ENCODE results near the gene MSMB. TPM values are rescaled to one million over a fixed set of nuclear protein-coding genes. Genes with fewer than 3 reads are reported as not detected.
A peak's percentile ranks its signal among the peaks of the same experiment; 100 is the strongest.
"Not testable (repeated sequence)": the region's sequence is repeated elsewhere in the genome, so short reads cannot be mapped to it uniquely, and the experiment has no call there.

MSMB gene
- polyA plus RNA-seq, 1 donor from 2014 or later: not detected

DNA sequence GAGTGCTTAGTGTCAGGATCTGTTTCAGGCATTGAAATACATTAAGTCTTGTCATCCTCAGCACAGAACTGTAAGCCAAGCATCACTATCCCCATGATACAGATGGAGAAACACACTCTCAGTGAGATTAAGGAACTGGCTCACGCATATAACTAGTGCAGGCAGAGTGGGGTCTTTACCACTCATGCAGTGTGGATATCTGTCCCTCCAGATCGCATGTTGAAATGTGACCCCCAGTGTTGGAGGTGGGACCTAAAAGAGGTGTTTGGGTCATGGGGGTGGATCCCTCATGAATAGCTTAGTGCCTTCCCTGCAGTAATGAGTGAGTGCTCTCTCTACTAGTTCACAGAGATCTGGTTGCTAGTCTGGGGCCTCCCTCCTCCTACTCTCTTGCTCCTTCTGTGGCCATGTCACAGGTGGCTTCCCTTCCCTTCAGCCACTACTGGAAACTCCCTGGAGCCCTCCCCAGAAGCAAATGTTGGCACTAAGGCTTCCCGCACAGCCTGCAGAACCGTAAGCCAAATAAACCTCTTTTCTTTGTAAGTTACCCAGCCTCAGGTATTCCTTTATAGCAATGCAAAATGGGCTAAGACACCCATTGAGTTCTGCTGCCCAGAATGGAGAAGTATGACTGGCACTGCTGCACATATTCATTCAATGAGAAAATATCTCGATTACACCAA, 31.8 kb upstream of the MSMB start:
- no peaks in the 10 kb centered on the region for H3K9me3 Mint-ChIP-seq
- no peak overlapping the region for H3K4me3 Mint-ChIP-seq
- no peaks in the 10 kb centered on the region for H3K27me3 Mint-ChIP-seq
- H3K27ac Mint-ChIP-seq: peak overlapping the region in 1 of 3 donors; percentile 31
- peaks cover 4 to 12% (median 5%) of the 10 kb centered on the region in 3 donors for H3K4me1 Mint-ChIP-seq
- peaks cover 2% of the 10 kb centered on the region for H3K36me3 Mint-ChIP-seq

DNA sequence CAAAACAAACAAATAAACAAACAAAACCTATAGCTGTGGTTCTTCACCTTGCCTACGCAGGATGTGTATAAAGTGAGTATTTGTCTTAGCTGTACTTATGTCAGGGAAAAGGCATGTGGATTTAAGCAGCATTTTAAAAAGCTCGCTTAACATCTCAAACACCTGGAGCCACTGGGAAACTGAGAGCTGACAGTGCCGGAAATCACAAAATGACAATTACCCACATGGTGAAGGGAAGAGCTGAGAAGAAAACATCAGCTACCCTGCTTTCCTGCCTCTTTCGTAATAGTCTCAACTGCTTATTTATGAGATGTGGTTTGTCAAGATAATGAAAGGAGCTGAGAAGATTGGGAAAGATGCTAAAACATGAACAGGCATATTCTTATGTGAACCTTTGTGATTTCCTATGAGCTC, 31.1 kb upstream of the MSMB start:
- Mint-ChIP-seq H3K9me3 (peaks cover 0 to under 1% (median 0%) of the 10 kb centered on the region in 3 donors), H3K4me1 (peaks cover 4 to 12% (median 5%) of the 10 kb centered on the region in 3 donors), H3K27ac (no peak overlapping the region), H3K27me3 (no peaks in the 10 kb centered on the region), H3K4me3 (no peak overlapping the region), H3K36me3 (peaks cover 2% of the 10 kb centered on the region)

DNA sequence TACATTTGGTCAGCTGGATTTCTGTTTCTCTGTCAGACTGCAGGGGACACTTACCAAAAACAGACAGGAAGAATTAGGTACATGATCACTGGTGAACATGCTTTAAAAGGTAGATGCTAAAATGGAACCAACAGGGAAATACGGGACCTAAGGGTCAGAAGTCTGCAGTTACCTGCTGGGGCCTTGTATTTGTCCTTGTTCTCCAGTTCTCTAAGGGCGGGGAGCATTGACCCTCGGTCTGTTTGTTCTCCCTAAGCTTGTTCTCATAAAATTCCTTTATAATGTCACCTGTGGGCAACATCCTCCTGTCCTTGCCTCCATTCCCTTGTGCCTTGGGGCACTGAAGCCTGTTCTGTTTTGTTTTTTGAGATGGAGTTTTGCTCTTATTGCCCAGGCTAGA, 29.8 kb upstream of the MSMB start:
- Mint-ChIP-seq H3K36me3 (peaks cover 4% of the 10 kb centered on the region), H3K27me3 (peaks cover 2% of the 10 kb centered on the region), H3K4me1 (peaks cover 4 to 9% (median 9%) of the 10 kb centered on the region in 3 donors), H3K4me3 (no peak overlapping the region), H3K9me3 (peaks cover 0 to 4% (median 0%) of the 10 kb centered on the region in 3 donors), H3K27ac (no peak overlapping the region)

DNA sequence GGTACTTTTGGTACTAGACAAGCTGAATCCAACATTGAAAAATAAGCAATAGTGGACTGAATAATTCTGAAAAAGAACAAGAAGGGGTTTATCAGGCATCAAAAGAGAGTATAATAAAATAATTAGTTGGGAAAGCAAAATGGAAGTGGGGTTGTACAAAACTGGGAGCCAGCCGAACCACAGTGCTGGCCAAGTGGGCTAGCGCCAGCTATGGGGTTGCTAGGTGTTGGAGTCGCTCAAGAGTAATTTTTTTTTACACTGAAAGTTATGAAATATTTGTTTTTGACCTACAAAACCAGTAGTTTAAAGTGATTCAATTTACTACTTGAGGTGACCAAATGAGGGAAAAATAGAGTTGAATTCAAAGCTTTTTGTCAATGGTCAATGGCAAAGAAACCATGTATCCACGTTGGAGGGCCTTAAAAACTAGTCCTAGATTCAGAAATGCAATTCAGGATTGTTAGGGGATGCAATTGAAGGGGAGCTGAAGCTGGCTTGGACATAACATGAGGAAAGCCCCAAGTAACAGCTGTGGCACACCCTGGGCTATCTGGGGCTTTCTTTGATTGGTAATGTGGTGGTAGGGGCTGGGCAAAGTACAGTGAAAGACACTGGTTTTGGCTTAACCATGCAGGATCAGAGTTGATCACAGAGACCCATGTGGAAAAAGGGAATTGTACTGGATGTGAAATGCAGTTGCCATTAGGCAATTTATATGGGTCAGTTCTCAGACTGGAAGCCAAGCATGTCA, 28.3 kb upstream of the MSMB start:
- H3K27me3 Mint-ChIP-seq: peaks cover 2% of the 10 kb centered on the region
- H3K9me3 Mint-ChIP-seq: peaks cover 0 to 4% (median 0%) of the 10 kb centered on the region in 3 donors
- peaks cover 2% of the 10 kb centered on the region for H3K36me3 Mint-ChIP-seq
- H3K27ac Mint-ChIP-seq: no peak overlapping the region
- H3K4me3 Mint-ChIP-seq: no peak overlapping the region
- H3K4me1 Mint-ChIP-seq: peaks cover 3 to 9% (median 4%) of the 10 kb centered on the region in 3 donors

DNA sequence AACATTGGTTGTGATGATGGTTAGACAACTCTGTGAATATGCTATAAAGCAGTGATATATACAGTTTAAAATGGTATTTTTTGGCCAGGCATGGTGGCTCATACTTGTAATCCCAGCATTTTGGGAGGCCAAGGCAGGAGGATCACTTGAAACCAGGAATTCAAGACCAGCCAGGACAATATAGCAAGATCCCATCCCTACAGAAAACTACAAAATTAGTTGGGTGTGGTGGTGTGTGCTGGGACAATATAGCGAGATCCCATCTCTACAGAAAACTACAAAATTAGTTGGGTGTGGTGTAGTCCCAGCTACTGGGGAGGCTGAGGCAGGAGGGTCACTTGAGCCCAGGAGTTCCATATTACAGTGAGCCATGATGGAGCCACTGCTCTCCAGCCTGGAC, 27.5 kb upstream of the MSMB start:
- peaks cover 2% of the 10 kb centered on the region for H3K27me3 Mint-ChIP-seq
- peaks cover 0 to 4% (median 0%) of the 10 kb centered on the region in 3 donors for H3K9me3 Mint-ChIP-seq
- H3K27ac Mint-ChIP-seq: no peak overlapping the region
- no peak overlapping the region for H3K4me3 Mint-ChIP-seq
- H3K4me1 Mint-ChIP-seq: peaks cover 3 to 9% (median 4%) of the 10 kb centered on the region in 3 donors
- H3K36me3 Mint-ChIP-seq: peaks cover 2% of the 10 kb centered on the region

DNA sequence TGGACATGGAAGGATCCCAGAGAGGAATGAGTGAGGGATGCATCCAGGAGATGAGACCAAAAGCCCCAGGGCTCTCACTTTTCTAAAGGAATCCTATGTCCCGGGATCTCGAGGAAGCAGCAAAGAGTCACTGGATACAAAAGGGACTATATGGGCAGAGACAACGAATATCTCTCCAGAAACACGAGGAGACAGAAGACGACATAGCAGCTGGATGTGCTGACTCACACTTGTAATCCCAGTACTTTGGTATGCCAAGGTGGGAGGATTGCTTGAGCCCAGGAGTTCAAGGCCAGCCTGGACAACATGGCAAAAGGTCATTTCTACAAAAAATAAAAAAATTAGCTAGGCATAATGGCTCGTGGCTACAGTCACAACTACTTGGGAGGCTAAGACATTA, 24.7 kb upstream of the MSMB start:
- Mint-ChIP-seq H3K27ac (no peak overlapping the region), H3K27me3 (peaks cover 2% of the 10 kb centered on the region), H3K4me3 (no peak overlapping the region)

DNA sequence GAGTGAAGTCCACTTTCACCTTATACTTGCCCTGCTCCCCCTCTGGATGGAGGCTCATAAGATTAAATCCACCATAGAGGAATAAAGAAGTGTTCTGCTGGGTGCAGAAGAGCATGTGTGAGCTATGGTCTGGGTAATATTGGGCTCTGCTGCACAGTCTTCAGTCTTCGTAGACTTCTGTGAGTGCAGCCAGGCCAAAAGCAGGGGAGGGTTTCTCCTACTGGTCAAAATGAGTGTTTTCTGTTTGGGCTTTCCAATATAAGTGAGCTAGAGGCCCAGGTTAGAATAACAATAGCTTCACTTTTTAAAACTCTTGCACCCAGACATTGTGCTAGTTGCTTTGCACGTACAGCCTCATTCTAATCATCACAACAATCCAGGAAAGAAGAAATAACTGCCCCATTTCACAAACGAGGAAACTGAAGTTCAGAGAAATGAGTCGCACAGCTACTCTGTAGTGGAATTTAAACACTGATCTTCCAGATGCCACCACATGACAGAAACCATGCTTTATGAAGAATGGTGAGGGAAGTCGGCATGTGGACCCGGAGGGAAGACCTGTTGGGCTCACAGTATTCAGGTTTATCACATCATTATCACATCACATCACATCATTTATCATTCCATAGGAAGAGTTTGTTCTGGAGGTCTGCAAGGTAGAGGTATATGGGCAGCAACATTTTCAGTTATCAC, 23.8 kb upstream of the MSMB start:
- Mint-ChIP-seq H3K9me3 (peaks cover 0 to 4% (median 0%) of the 10 kb centered on the region in 3 donors), H3K27me3 (peaks cover 2% of the 10 kb centered on the region), H3K27ac (no peak overlapping the region), H3K36me3 (peaks cover 4% of the 10 kb centered on the region), H3K4me3 (no peak overlapping the region), H3K4me1 (peaks cover 0 to 3% (median 0%) of the 10 kb centered on the region in 3 donors)

More for the DNA sequence above, 24.7 kb upstream of the MSMB start:
- H3K4me1 Mint-ChIP-seq: peaks cover 0 to 3% (median 0%) of the 10 kb centered on the region in 3 donors
- H3K9me3 Mint-ChIP-seq: peaks cover 0 to 4% (median 0%) of the 10 kb centered on the region in 3 donors
- H3K36me3 Mint-ChIP-seq: peaks cover 2% of the 10 kb centered on the region

DNA sequence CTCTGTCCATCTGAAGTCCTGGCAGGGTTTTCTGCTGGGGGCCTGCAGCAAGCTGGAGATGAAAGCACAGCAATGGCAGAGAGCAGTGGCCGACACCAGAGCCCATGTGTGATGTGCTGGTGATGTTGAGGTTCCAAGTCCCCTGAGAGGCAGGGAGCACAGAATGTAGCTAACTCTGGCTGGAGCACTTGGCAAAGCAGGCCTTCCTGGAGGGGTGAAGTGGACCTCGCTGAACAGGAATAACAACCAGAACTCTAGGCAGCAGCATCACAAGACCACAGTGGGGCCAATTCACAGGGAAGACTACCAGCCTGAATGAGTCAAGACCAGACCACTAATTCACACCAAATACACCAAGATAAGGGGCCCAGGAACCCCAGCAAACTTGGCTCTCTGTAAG, 22.8 kb upstream of the MSMB start:
- no peak overlapping the region for H3K4me3 Mint-ChIP-seq
- H3K36me3 Mint-ChIP-seq: peaks cover 4% of the 10 kb centered on the region
- peaks cover 2% of the 10 kb centered on the region for H3K27me3 Mint-ChIP-seq
- H3K4me1 Mint-ChIP-seq: peaks cover 0 to 3% (median 0%) of the 10 kb centered on the region in 3 donors
- peak overlapping the region in 2 of 3 donors; percentile 14 to 33 for H3K27ac Mint-ChIP-seq
- peaks cover 0 to 4% (median 0%) of the 10 kb centered on the region in 3 donors for H3K9me3 Mint-ChIP-seq

DNA sequence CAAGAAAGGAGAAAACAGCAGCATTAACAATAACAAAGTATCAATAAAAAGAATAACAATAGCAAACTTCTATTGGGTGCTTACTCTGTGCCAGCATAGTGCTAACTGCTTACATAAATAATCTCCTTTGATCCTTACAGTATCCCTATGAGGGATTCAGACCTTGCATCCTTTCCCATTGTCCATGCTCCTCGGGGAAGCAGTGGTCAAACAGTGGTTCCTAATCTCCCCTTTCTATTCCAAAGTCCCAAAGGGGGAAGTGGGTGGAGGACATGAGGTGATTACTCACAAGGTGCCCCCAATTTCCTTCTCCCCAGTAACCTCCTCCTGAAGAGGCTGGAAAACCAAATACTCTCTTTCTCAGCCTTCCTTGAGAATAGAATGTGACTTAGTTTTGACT, 22.0 kb upstream of the MSMB start:
- Mint-ChIP-seq H3K4me1 (peaks cover 0 to 3% (median 0%) of the 10 kb centered on the region in 3 donors), H3K36me3 (peaks cover 4% of the 10 kb centered on the region), H3K9me3 (peaks cover 0 to 4% (median 0%) of the 10 kb centered on the region in 3 donors), H3K4me3 (no peak overlapping the region), H3K27ac (no peak overlapping the region), H3K27me3 (peaks cover 2% of the 10 kb centered on the region)

DNA sequence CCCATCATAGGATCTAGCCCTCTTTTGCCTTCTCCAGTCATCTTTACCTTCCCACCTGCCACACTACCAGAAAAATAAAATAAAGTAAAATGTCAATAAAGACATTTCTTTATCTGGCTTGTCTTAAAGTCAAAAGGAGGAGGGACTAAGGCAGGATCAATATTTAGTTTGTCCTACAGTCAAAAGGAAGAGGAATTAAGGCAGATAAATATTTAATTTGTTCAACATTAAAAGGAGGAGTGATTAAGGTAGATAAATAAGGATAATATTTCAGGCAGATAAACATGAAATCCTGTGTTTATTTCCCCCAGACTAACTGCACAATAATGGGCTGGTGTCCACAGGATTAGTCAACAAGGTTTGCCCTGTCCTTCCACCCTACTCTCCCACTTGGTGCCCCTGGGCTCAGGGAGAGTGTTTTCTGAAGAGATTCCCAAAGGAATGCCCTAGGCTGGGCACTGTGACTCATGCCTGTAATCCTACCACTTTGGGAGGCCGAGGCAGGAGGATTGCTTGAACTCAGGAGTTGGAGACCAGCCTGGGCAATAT, 18.3 kb upstream of the MSMB start:
- H3K27me3 Mint-ChIP-seq: no peaks in the 10 kb centered on the region
- peaks cover 4% of the 10 kb centered on the region for H3K36me3 Mint-ChIP-seq
- H3K4me3 Mint-ChIP-seq: no peak overlapping the region
- H3K27ac Mint-ChIP-seq: no peak overlapping the region
- no peaks in the 10 kb centered on the region for H3K4me1 Mint-ChIP-seq
- H3K9me3 Mint-ChIP-seq: no peaks in the 10 kb centered on the region

DNA sequence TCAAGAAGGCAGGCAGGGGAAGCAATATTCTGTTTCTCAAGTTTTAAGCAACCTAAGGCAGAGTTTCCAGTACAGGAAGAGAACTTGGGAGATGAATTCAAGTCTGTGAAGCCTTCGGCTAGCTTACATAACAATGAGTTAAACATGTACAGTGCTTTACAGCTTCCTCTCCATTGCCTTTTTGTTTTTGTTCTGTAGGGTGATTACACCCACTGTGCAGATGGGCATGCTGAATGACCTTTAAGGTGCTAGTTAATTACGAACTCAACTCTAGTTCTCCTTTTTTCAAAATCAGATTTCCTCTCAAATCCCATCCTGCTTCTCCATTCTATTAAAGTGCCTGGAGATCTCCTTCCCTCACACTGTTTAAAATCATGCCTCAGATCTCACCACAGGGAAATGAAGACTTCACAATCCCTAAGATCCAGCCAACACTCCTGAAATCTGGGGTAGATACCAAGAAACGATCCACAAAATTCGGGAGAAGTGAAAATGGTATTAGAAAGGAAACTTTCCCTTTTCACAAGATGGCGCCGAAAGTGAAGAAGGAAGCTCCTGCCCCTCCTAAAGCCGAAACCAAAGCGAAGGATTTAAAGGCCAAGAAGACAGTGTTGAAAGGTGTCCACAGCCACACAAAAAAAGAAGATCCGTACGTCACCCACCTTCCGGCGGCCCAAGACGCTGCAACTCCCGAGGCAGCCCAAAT, 16.8 kb upstream of the MSMB start:
- Mint-ChIP-seq H3K27ac (no peak overlapping the region), H3K27me3 (no peaks in the 10 kb centered on the region), H3K4me3 (no peak overlapping the region), H3K9me3 (no peaks in the 10 kb centered on the region), H3K4me1 (no peaks in the 10 kb centered on the region), H3K36me3 (peaks cover 4% of the 10 kb centered on the region)

DNA sequence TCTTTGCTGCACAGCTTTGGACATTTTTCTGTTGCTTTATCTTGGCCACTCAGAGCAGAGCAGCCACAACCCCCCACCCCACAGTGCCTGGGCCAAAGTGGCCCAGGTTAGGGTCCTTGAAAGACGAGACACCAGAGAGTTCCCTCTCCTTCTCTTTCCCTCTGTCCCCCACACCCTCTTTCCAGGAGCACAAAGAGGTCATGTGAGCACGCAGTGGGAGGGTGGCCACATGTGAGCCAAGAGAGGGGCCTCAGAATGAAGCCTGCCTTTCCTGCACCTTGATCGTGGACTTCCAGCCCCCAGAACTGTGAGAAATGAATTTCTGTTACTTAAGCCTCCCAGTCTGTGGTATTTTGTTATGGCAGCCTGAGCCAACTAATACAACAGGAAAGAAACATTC, 14.6 kb upstream of the MSMB start:
- peaks cover 6 to 13% (median 8%) of the 10 kb centered on the region in 3 donors for H3K9me3 Mint-ChIP-seq
- no peak overlapping the region for H3K27ac Mint-ChIP-seq
- no peaks in the 10 kb centered on the region for H3K4me1 Mint-ChIP-seq
- H3K27me3 Mint-ChIP-seq: no peaks in the 10 kb centered on the region
- H3K36me3 Mint-ChIP-seq: peaks cover 4% of the 10 kb centered on the region
- H3K4me3 Mint-ChIP-seq: no peak overlapping the region

DNA sequence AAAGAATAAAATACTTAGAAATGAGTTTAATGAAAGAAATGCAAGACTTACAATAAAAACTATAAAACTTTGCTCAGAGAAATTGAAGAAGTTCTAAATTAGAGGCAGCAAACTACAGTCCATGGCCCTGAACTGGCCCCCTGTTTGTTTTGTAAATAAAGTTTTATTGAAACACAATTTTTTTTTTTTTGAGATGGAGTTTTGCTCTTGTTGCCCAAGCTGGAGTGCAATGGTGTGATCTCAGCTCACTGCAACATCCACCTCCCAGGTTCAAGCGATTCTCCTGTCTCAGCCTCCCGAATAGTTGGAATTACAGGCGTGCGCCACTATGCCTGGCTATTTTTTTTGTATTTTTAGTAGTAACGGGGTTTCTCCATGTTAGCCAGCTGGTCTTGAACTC, 11.9 kb upstream of the MSMB start:
- H3K36me3 Mint-ChIP-seq, H3K4me3 Mint-ChIP-seq, H3K27ac Mint-ChIP-seq, H3K27me3 Mint-ChIP-seq, H3K4me1 Mint-ChIP-seq: not testable (repeated sequence)
- H3K9me3 Mint-ChIP-seq: peaks cover 6 to 13% (median 8%) of the 10 kb centered on the region in 3 donors

DNA sequence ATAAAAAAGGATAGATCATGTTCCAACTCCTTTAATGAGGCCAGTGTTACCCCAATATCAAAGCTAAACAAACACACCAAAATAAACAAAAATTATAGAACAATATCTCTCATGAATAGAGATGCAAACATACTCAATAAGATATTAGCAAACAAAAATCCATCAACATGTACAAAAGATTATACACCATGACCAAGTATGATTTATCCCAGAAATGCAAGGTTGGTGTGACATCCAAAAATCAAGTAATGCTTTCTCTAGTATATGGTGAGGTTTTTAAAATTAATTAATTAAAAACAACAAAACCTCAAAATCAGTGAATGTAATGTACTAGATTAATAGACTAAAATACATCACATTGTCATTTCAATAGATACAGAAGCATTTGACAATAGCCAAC, 11.0 kb upstream of the MSMB start:
- H3K4me1 Mint-ChIP-seq: peaks cover 0 to 2% (median 0%) of the 10 kb centered on the region in 3 donors
- H3K36me3 Mint-ChIP-seq: peaks cover 2% of the 10 kb centered on the region
- peaks cover 6% of the 10 kb centered on the region for H3K27me3 Mint-ChIP-seq
- peak overlapping the region in 1 of 4 donors; percentile 15 for H3K4me3 Mint-ChIP-seq
- no peak overlapping the region for H3K27ac Mint-ChIP-seq
- peaks cover 6 to 13% (median 8%) of the 10 kb centered on the region in 3 donors for H3K9me3 Mint-ChIP-seq

Measured in IgD-negative memory B cell (primary cell).